GM21526 (cell line): ENCODE measurements around the gene IGFN1.
A peak's percentile ranks its signal among the peaks of the same experiment; 100 is the strongest.
"Not testable (repeated sequence)": the region's sequence is repeated elsewhere in the genome, so short reads cannot be mapped to it uniquely, and the experiment has no call there.

ENCODE experiments used
- ATAC-seq: cut with Tn5 transposase; IDR thresholded peaks from one replicate; pipeline ENCODE4 v1.9.1; 2021; ENCODE audit warnings: moderate library complexity; ENCODE audit not compliant: unreplicated experiment, low FRiP score

IGFN1 gene

GRCh38 chr1:201163036-201163435 lies 27.6 kb upstream of the IGFN1 start:
- ATAC-seq, result not testable (repeated sequence)

- no peak for ATAC-seq
These were observed 26.9 kb upstream of the IGFN1 start for GRCh38 chr1:201163707-201164106.

- ATAC-seq, result no peak
These were observed 26.0 kb upstream of the IGFN1 start for GRCh38 chr1:201164645-201165044.

GRCh38 chr1:201167041-201167991 lies 23.3 kb upstream of the IGFN1 start:
- ATAC-seq, result no peak

GRCh38 chr1:201169203-201169602 lies 21.4 kb upstream of the IGFN1 start:
- ATAC-seq, result no peak

- ATAC-seq, result no peak
These were observed 20.6 kb upstream of the IGFN1 start for GRCh38 chr1:201169971-201170532.

GRCh38 chr1:201170533-201171062 lies 20.0 kb upstream of the IGFN1 start:
- ATAC-seq, result peak; percentile 96

GRCh38 chr1:201171063-201172036 lies 19.3 kb upstream of the IGFN1 start:
- ATAC-seq, result peak; percentile 36

- no peak for ATAC-seq
These were observed 18.3 kb upstream of the IGFN1 start for GRCh38 chr1:201172326-201172725.

- no peak for ATAC-seq
These were observed 17.5 kb upstream of the IGFN1 start for GRCh38 chr1:201172999-201173610.

- ATAC-seq, result no peak
These were observed 16.9 kb upstream of the IGFN1 start for GRCh38 chr1:201173736-201174135.

- ATAC-seq, result no peak
These were observed 14.7 kb upstream of the IGFN1 start for GRCh38 chr1:201175820-201176500.

- no peak for ATAC-seq
These were observed 13.7 kb upstream of the IGFN1 start for GRCh38 chr1:201176940-201177339.

GRCh38 chr1:201178718-201179117 lies 11.9 kb upstream of the IGFN1 start:
- no peak for ATAC-seq

GRCh38 chr1:201180141-201180540 lies 10.5 kb upstream of the IGFN1 start:
- no peak for ATAC-seq

GRCh38 chr1:201180901-201181300 lies 9.7 kb upstream of the IGFN1 start:
- ATAC-seq, result no peak

GRCh38 chr1:201181323-201181722 lies 9.3 kb upstream of the IGFN1 start:
- no peak for ATAC-seq

GRCh38 chr1:201181726-201182125 lies 8.9 kb upstream of the IGFN1 start:
- ATAC-seq, result no peak

GRCh38 chr1:201183209-201183608 lies 7.4 kb upstream of the IGFN1 start:
- no peak for ATAC-seq

GRCh38 chr1:201183753-201184152 lies 6.9 kb upstream of the IGFN1 start:
- no peak for ATAC-seq
